Measurements from ENCODE around the gene PRKCB.
"Not testable (repeated sequence)": the region's sequence is repeated elsewhere in the genome, so short reads cannot be mapped to it uniquely, and the experiment has no call there.

The PRKCB gene

GRCh38 chr16:23924128-23924527 lies 88.3 kb downstream of the PRKCB start:
- H3K4me3 ChIP-seq (ENCODE audit: low read depth, low read length): no peak overlapping the region
- DNase-seq (ENCODE audit: low read depth): peak; percentile 45
- TF ChIP-seq, protein P1, sequence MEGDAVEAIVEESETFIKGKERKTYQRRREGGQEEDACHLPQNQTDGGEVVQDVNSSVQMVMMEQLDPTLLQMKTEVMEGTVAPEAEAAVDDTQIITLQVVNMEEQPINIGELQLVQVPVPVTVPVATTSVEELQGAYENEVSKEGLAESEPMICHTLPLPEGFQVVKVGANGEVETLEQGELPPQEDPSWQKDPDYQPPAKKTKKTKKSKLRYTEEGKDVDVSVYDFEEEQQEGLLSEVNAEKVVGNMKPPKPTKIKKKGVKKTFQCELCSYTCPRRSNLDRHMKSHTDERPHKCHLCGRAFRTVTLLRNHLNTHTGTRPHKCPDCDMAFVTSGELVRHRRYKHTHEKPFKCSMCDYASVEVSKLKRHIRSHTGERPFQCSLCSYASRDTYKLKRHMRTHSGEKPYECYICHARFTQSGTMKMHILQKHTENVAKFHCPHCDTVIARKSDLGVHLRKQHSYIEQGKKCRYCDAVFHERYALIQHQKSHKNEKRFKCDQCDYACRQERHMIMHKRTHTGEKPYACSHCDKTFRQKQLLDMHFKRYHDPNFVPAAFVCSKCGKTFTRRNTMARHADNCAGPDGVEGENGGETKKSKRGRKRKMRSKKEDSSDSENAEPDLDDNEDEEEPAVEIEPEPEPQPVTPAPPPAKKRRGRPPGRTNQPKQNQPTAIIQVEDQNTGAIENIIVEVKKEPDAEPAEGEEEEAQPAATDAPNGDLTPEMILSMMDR (IDR thresholded peaks at IDR 0.05; ENCODE audit: low read depth, low read length, missing control alignments): no peak

GRCh38 chr16:23927796-23928195 lies 92.0 kb downstream of the PRKCB start:
- DNase-seq (ENCODE audit: low read depth): no peak
- TF ChIP-seq, protein P1 (IDR thresholded peaks at IDR 0.05; ENCODE audit: low read depth, low read length, missing control alignments): no peak
- H3K4me3 ChIP-seq (ENCODE audit: low read depth, low read length): no peak overlapping the region

- TF ChIP-seq, protein P1 (IDR thresholded peaks at IDR 0.05; ENCODE audit: low read depth, low read length, missing control alignments): no peak
- DNase-seq (ENCODE audit: low read depth): no peak
Observed at GRCh38 chr16:23929237-23929636, 93.5 kb downstream of the PRKCB start.

GRCh38 chr16:23929856-23930255 lies 94.1 kb downstream of the PRKCB start:
- no peak for DNase-seq (ENCODE audit: low read depth)
- H3K4me3 ChIP-seq (ENCODE audit: low read depth, low read length): no peak overlapping the region
- TF ChIP-seq, protein P1 (IDR thresholded peaks at IDR 0.05; ENCODE audit: low read depth, low read length, missing control alignments): no peak

More at GRCh38 chr16:23929237-23929636, 93.5 kb downstream of the PRKCB start:
- no peak overlapping the region for H3K4me3 ChIP-seq (ENCODE audit: low read depth, low read length)

- H3K4me3 ChIP-seq (ENCODE audit: low read depth, low read length): no peak overlapping the region
- DNase-seq (ENCODE audit: low read depth): no peak
- TF ChIP-seq, protein P1 (IDR thresholded peaks at IDR 0.05; ENCODE audit: low read depth, low read length, missing control alignments): no peak
Observed at GRCh38 chr16:23930791-23931190, 95.0 kb downstream of the PRKCB start.

DNA sequence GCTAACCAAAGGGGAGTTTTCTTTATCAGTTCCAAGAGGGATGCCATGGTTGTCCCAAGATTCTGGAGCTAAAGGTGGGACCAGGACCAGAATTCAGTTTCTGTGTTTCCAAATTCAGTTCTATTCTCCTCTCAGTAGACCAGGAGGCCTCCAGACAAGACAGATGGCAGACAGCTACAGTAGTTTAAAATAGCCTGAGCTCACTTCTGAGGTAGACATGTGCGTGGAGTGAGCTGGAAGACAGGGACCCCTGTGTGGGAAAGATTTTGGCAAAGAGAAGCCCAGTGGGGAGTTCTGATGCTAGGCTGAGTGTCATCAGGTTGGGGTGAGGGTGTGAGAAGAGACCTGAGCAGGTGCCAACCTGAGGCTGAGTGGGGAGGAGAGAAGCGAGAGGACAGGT lies 95.4 kb downstream of the PRKCB start:
- TF ChIP-seq, protein P1 (IDR thresholded peaks at IDR 0.05; ENCODE audit: low read depth, low read length, missing control alignments): no peak
- no peak overlapping the region for H3K4me3 ChIP-seq (ENCODE audit: low read depth, low read length)

DNA sequence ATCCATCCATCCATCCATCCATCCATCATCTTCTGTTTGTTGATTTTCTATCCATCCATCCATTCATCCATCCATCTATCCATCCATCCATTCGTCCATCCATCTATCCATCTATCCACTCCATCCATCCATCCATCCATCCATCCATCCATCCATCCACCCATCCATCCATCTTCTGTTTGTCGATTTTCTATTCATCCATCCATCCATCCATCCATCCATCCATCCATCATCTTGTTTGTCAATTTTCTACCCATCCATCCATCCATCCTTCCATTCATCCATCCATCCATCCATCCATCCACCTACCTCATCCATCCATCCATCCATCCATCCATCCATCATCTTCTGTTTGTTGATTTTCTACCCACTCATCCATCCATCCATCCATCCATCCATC lies 97.9 kb downstream of the PRKCB start:
- H3K4me3 ChIP-seq (ENCODE audit: low read depth, low read length); DNase-seq (ENCODE audit: low read depth): not testable (repeated sequence)

More for the DNA sequence above, 95.4 kb downstream of the PRKCB start:
- no peak for DNase-seq (ENCODE audit: low read depth)

Measured in GM12864 (cell line).